ENCODE results near the gene BYSL. TPM values are rescaled to one million over a fixed set of nuclear protein-coding genes. Genes with fewer than 3 reads are reported as not detected.

Gene BYSL
- total and polyA plus RNA-seq, 9 of the 15 experiments (the other 6 are each of a cell fraction or from before 2014, with no cell fraction given): 22.2 to 92.3 (median 53.4) TPM

DNA sequence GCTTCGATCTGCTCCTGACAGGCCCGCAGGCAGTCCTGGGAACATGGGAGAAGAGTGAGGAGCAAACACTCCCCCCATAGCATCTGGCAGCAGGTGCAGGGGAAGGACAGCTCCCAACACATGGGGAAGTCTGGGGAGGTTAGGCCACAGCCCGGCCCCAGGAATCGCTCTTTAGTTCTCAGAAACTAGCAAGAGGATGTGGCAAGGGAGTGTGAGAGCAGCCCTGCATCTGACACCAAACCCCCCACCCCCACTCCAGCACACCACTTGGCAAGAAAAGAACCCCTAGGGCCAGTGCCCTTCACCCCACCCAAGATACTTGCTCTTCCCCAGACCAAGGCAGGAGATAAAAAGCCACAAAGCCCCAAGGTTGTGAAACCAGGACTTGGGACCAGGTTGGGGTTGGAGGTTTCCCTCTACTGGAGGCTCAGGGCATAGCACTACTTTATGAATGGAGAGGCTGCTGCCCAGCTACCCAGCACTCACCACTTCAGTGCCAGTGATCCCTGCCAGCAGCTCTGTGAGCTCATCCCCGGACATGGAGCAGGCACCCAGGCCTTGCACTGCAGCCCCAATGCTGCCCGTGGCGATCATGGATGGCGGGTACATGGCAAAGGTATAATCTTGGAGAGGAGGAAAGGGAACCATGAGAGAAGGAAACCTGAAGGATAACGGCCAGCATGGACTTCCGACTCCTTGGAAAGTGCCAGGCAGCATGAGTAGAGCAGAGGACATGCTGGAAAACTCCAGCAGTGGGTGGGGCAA is 15.0 kb downstream of the BYSL start (continued):
- TF ChIP-seq, protein P1, sequence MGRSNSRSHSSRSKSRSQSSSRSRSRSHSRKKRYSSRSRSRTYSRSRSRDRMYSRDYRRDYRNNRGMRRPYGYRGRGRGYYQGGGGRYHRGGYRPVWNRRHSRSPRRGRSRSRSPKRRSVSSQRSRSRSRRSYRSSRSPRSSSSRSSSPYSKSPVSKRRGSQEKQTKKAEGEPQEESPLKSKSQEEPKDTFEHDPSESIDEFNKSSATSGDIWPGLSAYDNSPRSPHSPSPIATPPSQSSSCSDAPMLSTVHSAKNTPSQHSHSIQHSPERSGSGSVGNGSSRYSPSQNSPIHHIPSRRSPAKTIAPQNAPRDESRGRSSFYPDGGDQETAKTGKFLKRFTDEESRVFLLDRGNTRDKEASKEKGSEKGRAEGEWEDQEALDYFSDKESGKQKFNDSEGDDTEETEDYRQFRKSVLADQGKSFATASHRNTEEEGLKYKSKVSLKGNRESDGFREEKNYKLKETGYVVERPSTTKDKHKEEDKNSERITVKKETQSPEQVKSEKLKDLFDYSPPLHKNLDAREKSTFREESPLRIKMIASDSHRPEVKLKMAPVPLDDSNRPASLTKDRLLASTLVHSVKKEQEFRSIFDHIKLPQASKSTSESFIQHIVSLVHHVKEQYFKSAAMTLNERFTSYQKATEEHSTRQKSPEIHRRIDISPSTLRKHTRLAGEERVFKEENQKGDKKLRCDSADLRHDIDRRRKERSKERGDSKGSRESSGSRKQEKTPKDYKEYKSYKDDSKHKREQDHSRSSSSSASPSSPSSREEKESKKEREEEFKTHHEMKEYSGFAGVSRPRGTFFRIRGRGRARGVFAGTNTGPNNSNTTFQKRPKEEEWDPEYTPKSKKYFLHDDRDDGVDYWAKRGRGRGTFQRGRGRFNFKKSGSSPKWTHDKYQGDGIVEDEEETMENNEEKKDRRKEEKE (IDR thresholded peaks at IDR 0.05; ENCODE audit: borderline replicate concordance in 1 of 2, control insufficient read depth in 1 of 2, low read depth in 2 of 2, low read length in 1 of 2): 0 out of 4 replicates have a peak, but pooled peaks of 1 of the 2 experiments have one; percentile 72
- no peak for TF ChIP-seq ZNF232 (CRISPR knock-in tag; IDR thresholded peaks at IDR 0.05)
- TF ChIP-seq, protein P2, sequence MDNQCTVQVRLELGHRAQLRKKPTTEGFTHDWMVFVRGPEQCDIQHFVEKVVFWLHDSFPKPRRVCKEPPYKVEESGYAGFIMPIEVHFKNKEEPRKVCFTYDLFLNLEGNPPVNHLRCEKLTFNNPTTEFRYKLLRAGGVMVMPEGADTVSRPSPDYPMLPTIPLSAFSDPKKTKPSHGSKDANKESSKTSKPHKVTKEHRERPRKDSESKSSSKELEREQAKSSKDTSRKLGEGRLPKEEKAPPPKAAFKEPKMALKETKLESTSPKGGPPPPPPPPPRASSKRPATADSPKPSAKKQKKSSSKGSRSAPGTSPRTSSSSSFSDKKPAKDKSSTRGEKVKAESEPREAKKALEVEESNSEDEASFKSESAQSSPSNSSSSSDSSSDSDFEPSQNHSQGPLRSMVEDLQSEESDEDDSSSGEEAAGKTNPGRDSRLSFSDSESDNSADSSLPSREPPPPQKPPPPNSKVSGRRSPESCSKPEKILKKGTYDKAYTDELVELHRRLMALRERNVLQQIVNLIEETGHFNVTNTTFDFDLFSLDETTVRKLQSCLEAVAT (IDR thresholded peaks at IDR 0.05): peak in 1 of 2 experiments; percentile 93; a peak in 2 of 4 replicates
- TF ChIP-seq, protein P3, sequence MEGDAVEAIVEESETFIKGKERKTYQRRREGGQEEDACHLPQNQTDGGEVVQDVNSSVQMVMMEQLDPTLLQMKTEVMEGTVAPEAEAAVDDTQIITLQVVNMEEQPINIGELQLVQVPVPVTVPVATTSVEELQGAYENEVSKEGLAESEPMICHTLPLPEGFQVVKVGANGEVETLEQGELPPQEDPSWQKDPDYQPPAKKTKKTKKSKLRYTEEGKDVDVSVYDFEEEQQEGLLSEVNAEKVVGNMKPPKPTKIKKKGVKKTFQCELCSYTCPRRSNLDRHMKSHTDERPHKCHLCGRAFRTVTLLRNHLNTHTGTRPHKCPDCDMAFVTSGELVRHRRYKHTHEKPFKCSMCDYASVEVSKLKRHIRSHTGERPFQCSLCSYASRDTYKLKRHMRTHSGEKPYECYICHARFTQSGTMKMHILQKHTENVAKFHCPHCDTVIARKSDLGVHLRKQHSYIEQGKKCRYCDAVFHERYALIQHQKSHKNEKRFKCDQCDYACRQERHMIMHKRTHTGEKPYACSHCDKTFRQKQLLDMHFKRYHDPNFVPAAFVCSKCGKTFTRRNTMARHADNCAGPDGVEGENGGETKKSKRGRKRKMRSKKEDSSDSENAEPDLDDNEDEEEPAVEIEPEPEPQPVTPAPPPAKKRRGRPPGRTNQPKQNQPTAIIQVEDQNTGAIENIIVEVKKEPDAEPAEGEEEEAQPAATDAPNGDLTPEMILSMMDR (IDR thresholded peaks at IDR 0.05 in 2 of 3, conservative IDR thresholded peaks at IDR 0.05 in 1 of 3; ENCODE audit: insufficient read depth in 2 of 3, low read depth in 1 of 3, low read length in 3 of 3): peak; percentile 91 to 98 (median 95)
- TF ChIP-seq, protein P4, sequence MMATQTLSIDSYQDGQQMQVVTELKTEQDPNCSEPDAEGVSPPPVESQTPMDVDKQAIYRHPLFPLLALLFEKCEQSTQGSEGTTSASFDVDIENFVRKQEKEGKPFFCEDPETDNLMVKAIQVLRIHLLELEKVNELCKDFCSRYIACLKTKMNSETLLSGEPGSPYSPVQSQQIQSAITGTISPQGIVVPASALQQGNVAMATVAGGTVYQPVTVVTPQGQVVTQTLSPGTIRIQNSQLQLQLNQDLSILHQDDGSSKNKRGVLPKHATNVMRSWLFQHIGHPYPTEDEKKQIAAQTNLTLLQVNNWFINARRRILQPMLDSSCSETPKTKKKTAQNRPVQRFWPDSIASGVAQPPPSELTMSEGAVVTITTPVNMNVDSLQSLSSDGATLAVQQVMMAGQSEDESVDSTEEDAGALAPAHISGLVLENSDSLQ (IDR thresholded peaks at IDR 0.05): no peak
- TF ChIP-seq DMBX1 (CRISPR knock-in tag; IDR thresholded peaks at IDR 0.05; ENCODE audit: borderline replicate concordance): peak; percentile 75; the same call in 1 of the 2 replicates
- TF ChIP-seq JUN (IDR thresholded peaks at IDR 0.05; ENCODE audit: borderline replicate concordance, low read depth, low read length): no peak; the same call in 1 of the 2 replicates
- peak; percentile 89; the same call in 1 of the 2 replicates for TF ChIP-seq JUN (CRISPR knock-in tag; IDR thresholded peaks at IDR 0.05; ENCODE audit: borderline replicate concordance)
- TF ChIP-seq ESRRA (IDR thresholded peaks at IDR 0.05; ENCODE audit: borderline replicate concordance, low read depth): peak; percentile 92; the same call in 1 of the 2 replicates
- TF ChIP-seq ATF7 (IDR thresholded peaks at IDR 0.05): peak; percentile 56
- TF ChIP-seq CHD2 (IDR thresholded peaks at IDR 0.05; ENCODE audit: low read depth, low read length): peak; percentile 30; the same call in 1 of the 2 replicates
- TF ChIP-seq GATA2 (CRISPR knock-in tag; IDR thresholded peaks at IDR 0.05): peak; percentile 84
- TF ChIP-seq CEBPG (CRISPR knock-in tag; IDR thresholded peaks at IDR 0.05): peak; percentile 96
- TF ChIP-seq CEBPG (tag; conservative IDR thresholded peaks at IDR 0.05 in 1 of 2, IDR thresholded peaks at IDR 0.05 in 1 of 2): peak; percentile 91 to 96
- no peak for TF ChIP-seq SPI1 (IDR thresholded peaks at IDR 0.05; ENCODE audit: borderline replicate concordance, low read depth, low read length)
- no peak for TF ChIP-seq TSC22D4 (tag; IDR thresholded peaks at IDR 0.05)
- no peak for TF ChIP-seq SREBF1 (IDR thresholded peaks at IDR 0.05; ENCODE audit: borderline replicate concordance, low read depth, low read length)
- TF ChIP-seq SMARCA4 (IDR thresholded peaks at IDR 0.05): peak; percentile 84
